Amniotic epithelial cell (primary cell): Measurements from ENCODE around the gene RBMY1D.
"Not testable (repeated sequence)": the region's sequence is repeated elsewhere in the genome, so short reads cannot be mapped to it uniquely, and the experiment has no call there.

ENCODE experiments used
- DNase-seq: peaks from one replicate; pipeline ENCODE4 v3.0.0-alpha.2; 2010; ENCODE audit warnings: low read depth

The RBMY1D gene

DNA sequence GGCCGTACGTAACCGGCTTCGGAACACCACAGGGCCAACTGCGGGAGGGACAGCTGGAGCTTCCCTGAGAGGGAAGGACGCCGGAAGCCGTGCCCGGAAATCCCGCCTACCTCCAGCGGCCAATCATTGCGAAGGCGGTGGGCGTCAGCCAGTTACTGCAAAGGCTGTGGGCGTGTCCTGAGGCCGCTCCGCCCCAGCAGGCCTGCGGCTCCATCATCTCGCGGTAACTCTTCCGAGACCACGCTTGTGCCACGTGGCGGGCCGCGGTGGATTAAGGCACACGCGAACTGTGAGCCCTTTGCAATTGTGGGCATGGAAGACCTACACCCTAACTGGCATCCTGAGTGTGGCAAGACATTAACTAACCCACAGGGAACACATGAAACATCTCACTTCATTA, at the start of gene RBMY1D:
Gene RBMY1D (minus strand): TSS at position 101 of the 400 bp plus-strand sequence. CDS start 2,013 bp downstream, outside the sequence.
- not testable (repeated sequence) for DNase-seq

DNA sequence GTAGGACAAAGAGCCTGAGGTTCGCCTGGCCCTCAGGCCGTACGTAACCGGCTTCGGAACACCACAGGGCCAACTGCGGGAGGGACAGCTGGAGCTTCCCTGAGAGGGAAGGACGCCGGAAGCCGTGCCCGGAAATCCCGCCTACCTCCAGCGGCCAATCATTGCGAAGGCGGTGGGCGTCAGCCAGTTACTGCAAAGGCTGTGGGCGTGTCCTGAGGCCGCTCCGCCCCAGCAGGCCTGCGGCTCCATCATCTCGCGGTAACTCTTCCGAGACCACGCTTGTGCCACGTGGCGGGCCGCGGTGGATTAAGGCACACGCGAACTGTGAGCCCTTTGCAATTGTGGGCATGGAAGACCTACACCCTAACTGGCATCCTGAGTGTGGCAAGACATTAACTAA, 23.6 kb upstream of the RBMY1D start, which contains the start of gene RBMY1E:
Gene RBMY1E (minus strand): TSS at position 101 of the 400 bp plus-strand sequence. CDS start 1,978 bp downstream, outside the sequence.
- not testable (repeated sequence) for DNase-seq

DNA sequence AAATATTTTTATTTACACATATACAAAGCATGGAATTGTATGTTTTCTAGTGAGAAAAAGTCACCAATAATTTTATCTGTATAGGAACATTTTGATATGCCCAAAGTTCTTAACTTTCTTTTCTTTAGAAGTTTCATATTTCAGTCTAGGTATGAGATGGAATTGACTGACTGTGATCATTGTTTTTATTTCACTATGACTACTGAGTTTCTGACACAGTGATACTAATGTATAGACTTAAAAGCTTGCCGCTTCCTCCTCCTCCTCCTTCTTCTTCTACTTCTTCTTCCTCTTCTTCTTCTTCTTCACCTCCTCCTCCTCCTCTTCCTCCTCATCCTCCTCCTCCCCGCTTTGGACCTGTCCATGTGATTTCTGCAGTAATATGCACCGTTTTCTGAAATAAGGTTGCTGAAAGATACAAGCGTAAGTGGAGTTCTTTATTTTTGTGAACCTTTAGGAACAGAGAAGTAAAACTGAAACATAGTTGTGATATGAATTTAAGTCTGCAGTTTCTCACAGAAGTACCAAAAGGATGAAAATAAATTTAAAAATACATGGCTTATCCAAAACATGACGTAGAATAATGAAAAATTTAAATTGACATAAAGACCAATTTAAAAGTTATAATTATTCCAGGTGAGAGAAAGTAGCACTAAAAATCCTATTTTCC, 24.8 kb downstream of the RBMY1D start:
- DNase-seq: not testable (repeated sequence)

DNA sequence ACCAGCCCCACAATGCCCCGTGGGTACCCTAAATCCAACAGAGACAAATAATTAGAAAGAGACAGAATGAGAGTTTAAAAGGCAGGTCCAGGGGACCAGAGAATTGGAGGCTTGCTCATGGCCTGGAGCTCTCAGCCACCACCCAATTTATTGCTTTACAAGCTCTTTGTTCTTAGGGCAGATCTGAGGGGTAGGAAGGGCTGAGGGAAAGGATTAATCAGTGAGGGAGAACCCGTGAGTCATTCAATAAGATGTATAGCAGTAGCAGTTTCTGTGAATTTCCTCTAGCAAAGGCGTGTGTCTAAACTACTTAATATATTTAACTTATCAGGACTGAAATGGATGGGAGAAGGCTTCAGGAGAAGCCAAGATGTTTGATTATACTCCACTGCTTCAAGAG, 48.8 kb downstream of the RBMY1D start:
- no peak for DNase-seq

DNA sequence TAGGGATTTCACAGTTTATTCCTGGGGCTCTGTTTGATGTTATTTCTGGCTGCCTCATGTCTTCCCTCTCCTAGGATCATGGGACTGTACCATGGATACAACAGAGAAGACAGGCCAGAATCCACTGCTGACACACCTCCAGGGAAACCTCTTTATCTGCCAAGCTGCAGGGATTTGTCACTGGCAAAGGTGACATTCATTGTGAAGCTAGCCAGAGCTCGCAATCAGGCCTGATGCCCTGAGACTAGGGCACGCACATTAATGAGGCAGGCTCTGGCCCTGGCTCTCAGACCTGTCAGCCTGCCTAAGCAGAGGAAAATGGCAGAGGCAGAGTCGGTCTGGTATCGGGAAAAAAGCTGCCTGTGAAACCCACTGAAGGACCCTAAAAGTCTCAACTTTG, 52.2 kb downstream of the RBMY1D start:
- DNase-seq: no peak

DNA sequence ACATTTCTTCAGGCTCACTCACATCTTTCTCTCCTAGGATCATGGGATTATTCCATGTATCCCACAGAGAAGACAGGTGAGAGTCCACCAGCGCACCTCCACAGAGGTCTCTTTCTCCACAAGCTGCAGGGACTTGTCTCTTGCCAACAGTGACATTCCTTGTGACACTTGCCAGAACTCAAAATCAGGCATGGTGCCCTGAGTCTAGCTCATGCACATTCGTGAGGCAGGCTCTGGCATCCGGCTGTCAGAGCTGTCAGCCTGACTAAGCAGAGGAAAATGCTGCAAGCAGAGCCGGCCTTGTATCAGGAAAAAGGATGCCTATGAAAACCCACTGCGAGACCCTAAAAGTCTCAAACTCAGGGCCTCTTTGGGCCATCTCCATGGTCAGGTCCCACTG, 54.8 kb downstream of the RBMY1D start:
- no peak for DNase-seq

DNA sequence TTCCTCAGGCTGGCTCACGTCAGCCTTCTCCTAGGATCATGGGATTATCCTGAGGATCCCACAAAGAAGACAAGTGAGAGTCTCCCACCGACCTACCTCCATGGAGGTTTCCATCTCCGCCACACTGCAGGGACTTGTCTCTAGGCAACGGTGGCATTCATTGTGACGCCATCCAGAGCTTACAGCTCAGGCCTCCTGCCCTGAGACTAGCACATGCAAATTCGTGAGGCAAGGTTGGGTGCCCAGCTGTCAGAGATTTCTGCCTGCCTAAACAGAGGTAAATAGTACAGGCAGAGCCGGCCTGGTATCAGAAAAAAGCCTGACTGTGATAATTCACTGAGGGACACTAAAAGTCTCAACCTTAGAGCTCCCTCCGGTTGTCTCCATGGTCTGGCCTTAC, 58.0 kb downstream of the RBMY1D start:
- no peak for DNase-seq

DNA sequence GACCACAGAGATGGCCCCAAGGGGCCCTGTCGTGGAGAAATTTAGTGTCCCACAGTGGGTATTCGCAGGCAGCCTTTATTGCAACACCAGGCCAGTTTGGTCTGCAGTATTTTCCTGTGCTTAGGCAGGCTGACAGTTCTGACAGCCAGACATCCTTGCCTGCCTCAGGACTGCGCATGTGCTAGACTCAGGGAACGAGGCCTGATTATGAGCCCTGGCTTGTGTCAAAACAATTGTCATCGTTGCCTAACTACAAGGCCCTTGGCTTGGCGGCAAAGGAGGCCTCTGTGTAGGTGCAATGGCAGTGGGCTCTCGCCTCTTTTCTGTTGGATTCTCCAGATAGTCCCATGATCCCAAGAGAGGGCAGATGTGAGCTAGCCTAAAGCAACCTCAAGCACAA, 59.3 kb downstream of the RBMY1D start:
- no peak for DNase-seq
